K562 (cell line): ENCODE results near the gene ARL6IP6. TPM values are rescaled to one million over a fixed set of nuclear protein-coding genes. Genes with fewer than 3 reads are reported as not detected.

Experiments
- ASH1L ChIP-seq: fragments of 450-650 bp; IDR thresholded peaks from 2 replicates; pipeline ENCODE4 v1.6.1; 2018; ENCODE audit warnings: borderline replicate concordance, mild to moderate bottlenecking, low read depth; ENCODE audit not compliant: partially characterized antibody
- FOXK2 ChIP-seq, 2 experiments: fragments of 450-650 bp; IDR thresholded peaks in 1 of 2; conservative IDR thresholded peaks in 1 of 2; 2 replicates each; pipeline ENCODE4 v1.6.1; 2016; ENCODE audit warnings: low read depth in 2 of 2, mild to moderate bottlenecking in 1 of 2
- IRF2 ChIP-seq: sonication (generic); formaldehyde crosslinking; IDR thresholded peaks from 2 replicates; pipeline ENCODE4 v1.8.1; 2022; ENCODE audit warnings: mild to moderate bottlenecking, missing genetic modification reagents
- MBD2 ChIP-seq: sonication (generic); IDR thresholded peaks from 2 replicates; pipeline ENCODE4 v1.6.1; 2016; ENCODE audit warnings: low read depth, borderline replicate concordance
- POLR2G ChIP-seq: fragments of 200-400 bp; formaldehyde crosslinking; IDR thresholded peaks from 2 replicates; pipeline ENCODE4 v1.6.1; 2017; ENCODE audit warnings: low read depth, mild to moderate bottlenecking, antibody characterized with exemption, low read length, moderate library complexity
- PTTG1 ChIP-seq: fragments of 450-650 bp; IDR thresholded peaks from 2 replicates; pipeline ENCODE4 v1.6.1; 2016; ENCODE audit warnings: low read depth, mild to moderate bottlenecking, missing genetic modification characterization, missing compliant biosample characterization
- U2AF1 ChIP-seq: fragments of 200-400 bp; formaldehyde crosslinking; optimal IDR thresholded peaks from 2 replicates; pipeline ENCODE3; 2017; ENCODE audit warnings: mild to moderate bottlenecking, low read depth, low read length, moderate library complexity
- ZNF76 ChIP-seq: fragments of 250-450 bp; sonication (Bioruptor Pico); IDR thresholded peaks from 2 replicates; pipeline ENCODE4 v1.4.0; 2020; ENCODE audit warnings: mild to moderate bottlenecking, moderate library complexity, borderline replicate concordance
- polyA plus RNA-seq, 8 experiments: library from polyadenylated mRNA; depleted of rRNA in 4 of 8; stranded (reverse) in 5 of 8; unstranded in 3 of 8; fragments of >200 nt; fragmentation: Nextera tagmentation in 2 of 8; fragmentation: Illumina TruSeq in 1 of 8; extraction: Ambion mirVana in 2 of 8; extraction: Trizol in 1 of 8; gene quantifications; 2 replicates each; pipeline versions ENCODE4 v1.2.1 to v1.2.3, GENCODE V29; 2011 to 2014; ENCODE audit warnings: inconsistent platforms in 1 of 8, missing spikeins in 1 of 8
- total RNA-seq, 7 experiments: library from RNA; depleted of rRNA in 6 of 7; stranded (reverse); fragments of >200 nt in 6 of 7; fragmentation: Illumina TruSeq in 2 of 7; extraction: Trizol in 2 of 7; gene quantifications; 2 replicates each; pipeline versions ENCODE4 v1.2.1 to v1.2.3, GENCODE V29; 2011 to 2021; ENCODE audit warnings: low replicate concordance in 1 of 7
- TF ChIP-seq, protein P1 (sequence below): fragments of 450-650 bp; formaldehyde crosslinking; IDR thresholded peaks from 2 replicates; pipeline ENCODE4 v1.4.0; 2020; ENCODE audit warnings: mild to moderate bottlenecking, mixed read lengths
- TF ChIP-seq, protein P2 (sequence below): sonication (generic); formaldehyde crosslinking; IDR thresholded peaks from 2 replicates; pipeline ENCODE4 v1.8.0; 2022; ENCODE audit warnings: mild to moderate bottlenecking, missing genetic modification reagents
- TF ChIP-seq, protein P3 (sequence below), 2 experiments: fragments of 200-800 bp in 1 of 2; sonication (Bioruptor generic) in 1 of 2; sonication (generic) in 1 of 2; formaldehyde crosslinking in 1 of 2; IDR thresholded peaks in 1 of 2; conservative IDR thresholded peaks in 1 of 2; 2 replicates each; pipeline versions ENCODE4 v1.5.0 to v1.6.1; 2016 to 2020; ENCODE audit warnings: missing compliant biosample characterization in 1 of 2, missing genetic modification characterization in 1 of 2, missing genetic modification reagents in 1 of 2
- TF ChIP-seq, protein P4 (sequence below): fragments of 250-450 bp; sonication (Bioruptor Pico); IDR thresholded peaks from 2 replicates; pipeline ENCODE4 v1.8.0; 2021; ENCODE audit warnings: borderline replicate concordance, mild to moderate bottlenecking, moderate library complexity; ENCODE audit not compliant: poor library complexity, severe bottlenecking
- TF ChIP-seq, protein P5 (sequence below): fragments of 250-450 bp; sonication (Bioruptor Pico); IDR thresholded peaks from 2 replicates; pipeline ENCODE4 v1.4.0; 2020; ENCODE audit warnings: mild to moderate bottlenecking, moderate library complexity
- TF ChIP-seq, protein P6 (sequence below): fragments of 250-450 bp; sonication (Bioruptor Pico); IDR thresholded peaks from 2 replicates; pipeline ENCODE4 v1.8.0; 2022; ENCODE audit warnings: moderate library complexity, mild to moderate bottlenecking, inconsistent platforms
- TF ChIP-seq, protein P7 (sequence below): fragments of 250-450 bp; sonication (Bioruptor Pico); IDR thresholded peaks from 2 replicates; pipeline ENCODE4 v1.4.0; 2020

The ARL6IP6 gene
- total and polyA plus RNA-seq, 9 of the 15 experiments (the other 6 are each of a cell fraction or from before 2014, with no cell fraction given), result 19.2 to 98.5 (median 36.2) TPM

DNA sequence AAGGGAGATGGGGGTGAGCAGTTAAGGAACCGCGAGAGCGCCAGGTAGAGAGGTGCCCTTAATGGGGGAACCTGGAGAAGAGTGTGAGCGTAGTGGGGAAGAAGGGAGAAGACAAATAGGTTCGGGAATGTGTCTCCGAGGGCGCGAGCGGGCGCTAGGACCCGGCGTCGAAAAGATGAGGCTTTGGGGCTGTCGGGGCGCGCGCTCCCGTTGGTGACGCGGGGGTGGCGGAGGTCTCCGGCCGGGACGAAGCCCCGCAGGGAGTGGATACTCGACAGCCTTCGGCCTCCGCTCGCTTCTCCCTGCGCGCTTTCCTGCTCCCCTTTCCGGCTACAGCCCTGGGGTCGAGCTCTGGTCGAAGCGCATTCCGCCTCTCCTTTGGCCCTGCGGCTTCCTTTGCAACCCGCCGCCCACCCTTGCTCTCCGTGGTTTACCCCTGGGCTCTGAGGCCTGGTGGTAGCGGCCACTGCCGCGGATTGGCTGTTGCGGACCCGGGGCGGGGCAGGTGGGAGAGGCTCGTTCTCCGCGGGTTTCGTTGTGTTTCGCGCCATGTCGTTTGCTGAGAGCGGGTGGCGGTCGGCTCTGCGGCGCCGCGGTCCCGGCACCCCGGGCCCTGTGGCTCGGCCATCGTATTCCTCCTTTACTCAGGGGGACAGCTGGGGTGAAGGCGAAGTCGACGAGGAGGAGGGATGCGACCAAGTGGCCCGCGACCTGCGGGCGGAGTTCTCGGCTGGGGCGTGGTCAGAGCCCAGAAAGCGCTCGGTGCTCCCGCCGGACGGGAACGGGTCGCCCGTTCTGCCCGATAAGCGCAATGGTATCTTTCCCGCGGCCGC lies at the start of gene ARL6IP6 (continued):
- TF ChIP-seq, protein P1, sequence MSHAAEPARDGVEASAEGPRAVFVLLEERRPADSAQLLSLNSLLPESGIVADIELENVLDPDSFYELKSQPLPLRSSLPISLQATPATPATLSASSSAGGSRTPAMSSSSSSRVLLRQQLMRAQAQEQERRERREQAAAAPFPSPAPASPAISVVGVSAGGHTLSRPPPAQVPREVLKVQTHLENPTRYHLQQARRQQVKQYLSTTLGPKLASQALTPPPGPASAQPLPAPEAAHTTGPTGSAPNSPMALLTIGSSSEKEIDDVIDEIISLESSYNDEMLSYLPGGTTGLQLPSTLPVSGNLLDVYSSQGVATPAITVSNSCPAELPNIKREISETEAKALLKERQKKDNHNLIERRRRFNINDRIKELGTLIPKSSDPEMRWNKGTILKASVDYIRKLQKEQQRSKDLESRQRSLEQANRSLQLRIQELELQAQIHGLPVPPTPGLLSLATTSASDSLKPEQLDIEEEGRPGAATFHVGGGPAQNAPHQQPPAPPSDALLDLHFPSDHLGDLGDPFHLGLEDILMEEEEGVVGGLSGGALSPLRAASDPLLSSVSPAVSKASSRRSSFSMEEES (CRISPR knock-in tag), result no peak
- TF ChIP-seq, protein P2, sequence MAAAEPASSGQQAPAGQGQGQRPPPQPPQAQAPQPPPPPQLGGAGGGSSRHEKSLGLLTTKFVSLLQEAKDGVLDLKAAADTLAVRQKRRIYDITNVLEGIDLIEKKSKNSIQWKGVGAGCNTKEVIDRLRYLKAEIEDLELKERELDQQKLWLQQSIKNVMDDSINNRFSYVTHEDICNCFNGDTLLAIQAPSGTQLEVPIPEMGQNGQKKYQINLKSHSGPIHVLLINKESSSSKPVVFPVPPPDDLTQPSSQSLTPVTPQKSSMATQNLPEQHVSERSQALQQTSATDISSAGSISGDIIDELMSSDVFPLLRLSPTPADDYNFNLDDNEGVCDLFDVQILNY (CRISPR knock-in tag), result peak; percentile 40; the same call in 1 of the 2 replicates
- TF ChIP-seq, protein P3, sequence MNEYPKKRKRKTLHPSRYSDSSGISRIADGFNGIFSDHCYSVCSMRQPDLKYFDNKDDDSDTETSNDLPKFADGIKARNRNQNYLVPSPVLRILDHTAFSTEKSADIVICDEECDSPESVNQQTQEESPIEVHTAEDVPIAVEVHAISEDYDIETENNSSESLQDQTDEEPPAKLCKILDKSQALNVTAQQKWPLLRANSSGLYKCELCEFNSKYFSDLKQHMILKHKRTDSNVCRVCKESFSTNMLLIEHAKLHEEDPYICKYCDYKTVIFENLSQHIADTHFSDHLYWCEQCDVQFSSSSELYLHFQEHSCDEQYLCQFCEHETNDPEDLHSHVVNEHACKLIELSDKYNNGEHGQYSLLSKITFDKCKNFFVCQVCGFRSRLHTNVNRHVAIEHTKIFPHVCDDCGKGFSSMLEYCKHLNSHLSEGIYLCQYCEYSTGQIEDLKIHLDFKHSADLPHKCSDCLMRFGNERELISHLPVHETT (CRISPR knock-in tag; conservative IDR thresholded peaks at IDR 0.05 in 1 of 2, IDR thresholded peaks at IDR 0.05 in 1 of 2), result peak in 1 of 2 experiments; percentile 93; a peak in 2 of 4 replicates
- peak; percentile 88 for TF ChIP-seq ASH1L
- TF ChIP-seq FOXK2 (conservative IDR thresholded peaks at IDR 0.05 in 1 of 2, IDR thresholded peaks at IDR 0.05 in 1 of 2; ENCODE audit: low read depth in 2 of 2), result peak; percentile 75 to 100
- TF ChIP-seq IRF2 (CRISPR knock-in tag), result no peak
- TF ChIP-seq MBD2, result peak; percentile 98
- TF ChIP-seq, protein P4, sequence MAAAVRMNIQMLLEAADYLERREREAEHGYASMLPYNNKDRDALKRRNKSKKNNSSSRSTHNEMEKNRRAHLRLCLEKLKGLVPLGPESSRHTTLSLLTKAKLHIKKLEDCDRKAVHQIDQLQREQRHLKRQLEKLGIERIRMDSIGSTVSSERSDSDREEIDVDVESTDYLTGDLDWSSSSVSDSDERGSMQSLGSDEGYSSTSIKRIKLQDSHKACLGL (CRISPR knock-in tag), result no peak
- TF ChIP-seq U2AF1, result peak; percentile 68
- TF ChIP-seq, protein P5, sequence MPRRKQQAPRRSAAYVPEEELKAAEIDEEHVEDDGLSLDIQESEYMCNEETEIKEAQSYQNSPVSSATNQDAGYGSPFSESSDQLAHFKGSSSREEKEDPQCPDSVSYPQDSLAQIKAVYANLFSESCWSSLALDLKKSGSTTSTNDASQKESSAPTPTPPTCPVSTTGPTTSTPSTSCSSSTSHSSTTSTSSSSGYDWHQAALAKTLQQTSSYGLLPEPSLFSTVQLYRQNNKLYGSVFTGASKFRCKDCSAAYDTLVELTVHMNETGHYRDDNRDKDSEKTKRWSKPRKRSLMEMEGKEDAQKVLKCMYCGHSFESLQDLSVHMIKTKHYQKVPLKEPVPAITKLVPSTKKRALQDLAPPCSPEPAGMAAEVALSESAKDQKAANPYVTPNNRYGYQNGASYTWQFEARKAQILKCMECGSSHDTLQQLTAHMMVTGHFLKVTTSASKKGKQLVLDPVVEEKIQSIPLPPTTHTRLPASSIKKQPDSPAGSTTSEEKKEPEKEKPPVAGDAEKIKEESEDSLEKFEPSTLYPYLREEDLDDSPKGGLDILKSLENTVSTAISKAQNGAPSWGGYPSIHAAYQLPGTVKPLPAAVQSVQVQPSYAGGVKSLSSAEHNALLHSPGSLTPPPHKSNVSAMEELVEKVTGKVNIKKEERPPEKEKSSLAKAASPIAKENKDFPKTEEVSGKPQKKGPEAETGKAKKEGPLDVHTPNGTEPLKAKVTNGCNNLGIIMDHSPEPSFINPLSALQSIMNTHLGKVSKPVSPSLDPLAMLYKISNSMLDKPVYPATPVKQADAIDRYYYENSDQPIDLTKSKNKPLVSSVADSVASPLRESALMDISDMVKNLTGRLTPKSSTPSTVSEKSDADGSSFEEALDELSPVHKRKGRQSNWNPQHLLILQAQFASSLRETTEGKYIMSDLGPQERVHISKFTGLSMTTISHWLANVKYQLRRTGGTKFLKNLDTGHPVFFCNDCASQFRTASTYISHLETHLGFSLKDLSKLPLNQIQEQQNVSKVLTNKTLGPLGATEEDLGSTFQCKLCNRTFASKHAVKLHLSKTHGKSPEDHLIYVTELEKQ (CRISPR knock-in tag), result no peak
- TF ChIP-seq PTTG1, result no peak
- TF ChIP-seq ZNF76, result peak; percentile 1; the same call in 1 of the 2 replicates
- TF ChIP-seq, protein P6, sequence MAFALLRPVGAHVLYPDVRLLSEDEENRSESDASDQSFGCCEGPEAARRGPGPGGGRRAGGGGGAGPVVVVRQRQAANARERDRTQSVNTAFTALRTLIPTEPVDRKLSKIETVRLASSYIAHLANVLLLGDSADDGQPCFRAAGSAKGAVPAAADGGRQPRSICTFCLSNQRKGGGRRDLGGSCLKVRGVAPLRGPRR (CRISPR knock-in tag), result no peak
- TF ChIP-seq, protein P7, sequence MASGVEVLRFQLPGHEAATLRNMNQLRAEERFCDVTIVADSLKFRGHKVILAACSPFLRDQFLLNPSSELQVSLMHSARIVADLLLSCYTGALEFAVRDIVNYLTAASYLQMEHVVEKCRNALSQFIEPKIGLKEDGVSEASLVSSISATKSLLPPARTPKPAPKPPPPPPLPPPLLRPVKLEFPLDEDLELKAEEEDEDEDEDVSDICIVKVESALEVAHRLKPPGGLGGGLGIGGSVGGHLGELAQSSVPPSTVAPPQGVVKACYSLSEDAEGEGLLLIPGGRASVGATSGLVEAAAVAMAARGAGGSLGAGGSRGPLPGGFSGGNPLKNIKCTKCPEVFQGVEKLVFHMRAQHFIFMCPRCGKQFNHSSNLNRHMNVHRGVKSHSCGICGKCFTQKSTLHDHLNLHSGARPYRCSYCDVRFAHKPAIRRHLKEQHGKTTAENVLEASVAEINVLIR (CRISPR knock-in tag), result peak; percentile 73
- peak; percentile 99 for TF ChIP-seq POLR2G
